Type B pancreatic cell (in vitro differentiated cells): ENCODE data around the gene IKZF3. TPM values are rescaled to one million over a fixed set of nuclear protein-coding genes. Genes with fewer than 3 reads are reported as not detected.

Experiments
- DNase-seq: peaks from one replicate; pipeline ENCODE4 v3.0.0; 2021; ENCODE audit warnings: mixed read lengths; ENCODE audit not compliant: unreplicated experiment; ENCODE audit errors: extremely low spot score
- H3K27ac Mint-ChIP-seq: 2 replicates; pipeline ENCODE4 v1.8.0; 2021; ENCODE audit warnings: mild to moderate bottlenecking, mixed read lengths
- H3K27me3 Mint-ChIP-seq: 2 replicates; pipeline ENCODE4 v1.8.0; 2021; ENCODE audit warnings: mixed read lengths
- H3K36me3 Mint-ChIP-seq: 2 replicates; pipeline ENCODE4 v1.8.0; 2021; ENCODE audit warnings: mixed read lengths
- H3K4me1 Mint-ChIP-seq: one replicate; pipeline ENCODE4 v1.8.0; 2021; ENCODE audit warnings: mixed read lengths; ENCODE audit not compliant: unreplicated experiment
- H3K4me3 Mint-ChIP-seq: 2 replicates; pipeline ENCODE4 v1.8.0; 2021; ENCODE audit warnings: mild to moderate bottlenecking, mixed read lengths
- H3K9me3 Mint-ChIP-seq: 2 replicates; pipeline ENCODE4 v1.8.0; 2021; ENCODE audit warnings: mixed read lengths
- total RNA-seq: library from RNA; stranded (reverse); gene quantifications from 2 replicates; pipeline ENCODE4 v1.2.1, GENCODE V29; 2021; ENCODE audit warnings: low replicate concordance
- TF ChIP-seq, protein P1 (sequence below): fragments of 200-600 bp; sonication (generic); conservative IDR thresholded peaks from 2 replicates; pipeline ENCODE4 v1.5.0; 2021; ENCODE audit warnings: antibody characterized with exemption, mild to moderate bottlenecking

The IKZF3 gene
- total RNA-seq, 1 donor from 2014 or later: 0.19 TPM

DNA sequence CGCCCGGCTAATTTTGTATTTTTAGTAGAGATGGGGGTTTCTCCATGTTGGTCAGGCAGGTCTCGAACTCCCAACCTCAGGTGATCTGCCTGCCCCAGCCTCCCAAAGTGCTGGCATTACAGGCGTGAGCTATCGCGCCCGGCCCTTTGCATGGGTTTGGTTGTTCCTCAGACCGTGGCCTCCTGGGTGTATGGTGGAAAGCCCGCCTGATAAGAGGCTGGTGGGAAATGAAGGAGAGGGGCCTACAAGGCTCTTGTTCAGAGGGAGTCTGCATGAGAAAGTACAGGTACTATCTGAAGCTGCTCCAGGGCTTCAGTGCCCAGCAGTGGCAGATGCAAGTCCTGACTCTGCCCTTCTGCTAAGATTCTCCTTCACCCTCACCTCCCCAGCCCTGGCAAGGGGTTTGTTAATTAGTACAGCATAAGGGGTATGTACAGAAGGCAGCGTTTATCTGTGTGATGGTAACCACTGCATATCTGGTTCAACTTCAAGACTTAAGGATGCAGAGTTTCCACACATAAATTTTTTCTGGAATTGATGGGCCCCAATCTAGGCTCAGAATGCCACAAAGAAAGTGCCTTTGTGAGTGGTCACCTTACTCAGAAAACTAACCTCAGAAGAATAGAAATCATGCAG is 102.1 kb downstream of the IKZF3 start:
- H3K27ac Mint-ChIP-seq: no peak overlapping the region
- DNase-seq: no peak
- H3K4me3 Mint-ChIP-seq: no peak overlapping the region
- no peaks in the 10 kb centered on the region for H3K4me1 Mint-ChIP-seq
- TF ChIP-seq, protein P1, sequence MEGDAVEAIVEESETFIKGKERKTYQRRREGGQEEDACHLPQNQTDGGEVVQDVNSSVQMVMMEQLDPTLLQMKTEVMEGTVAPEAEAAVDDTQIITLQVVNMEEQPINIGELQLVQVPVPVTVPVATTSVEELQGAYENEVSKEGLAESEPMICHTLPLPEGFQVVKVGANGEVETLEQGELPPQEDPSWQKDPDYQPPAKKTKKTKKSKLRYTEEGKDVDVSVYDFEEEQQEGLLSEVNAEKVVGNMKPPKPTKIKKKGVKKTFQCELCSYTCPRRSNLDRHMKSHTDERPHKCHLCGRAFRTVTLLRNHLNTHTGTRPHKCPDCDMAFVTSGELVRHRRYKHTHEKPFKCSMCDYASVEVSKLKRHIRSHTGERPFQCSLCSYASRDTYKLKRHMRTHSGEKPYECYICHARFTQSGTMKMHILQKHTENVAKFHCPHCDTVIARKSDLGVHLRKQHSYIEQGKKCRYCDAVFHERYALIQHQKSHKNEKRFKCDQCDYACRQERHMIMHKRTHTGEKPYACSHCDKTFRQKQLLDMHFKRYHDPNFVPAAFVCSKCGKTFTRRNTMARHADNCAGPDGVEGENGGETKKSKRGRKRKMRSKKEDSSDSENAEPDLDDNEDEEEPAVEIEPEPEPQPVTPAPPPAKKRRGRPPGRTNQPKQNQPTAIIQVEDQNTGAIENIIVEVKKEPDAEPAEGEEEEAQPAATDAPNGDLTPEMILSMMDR: no peak
- peaks cover 33% of the 10 kb centered on the region for H3K27me3 Mint-ChIP-seq
- H3K9me3 Mint-ChIP-seq: no peaks in the 10 kb centered on the region
- H3K36me3 Mint-ChIP-seq: no peaks in the 10 kb centered on the region

DNA sequence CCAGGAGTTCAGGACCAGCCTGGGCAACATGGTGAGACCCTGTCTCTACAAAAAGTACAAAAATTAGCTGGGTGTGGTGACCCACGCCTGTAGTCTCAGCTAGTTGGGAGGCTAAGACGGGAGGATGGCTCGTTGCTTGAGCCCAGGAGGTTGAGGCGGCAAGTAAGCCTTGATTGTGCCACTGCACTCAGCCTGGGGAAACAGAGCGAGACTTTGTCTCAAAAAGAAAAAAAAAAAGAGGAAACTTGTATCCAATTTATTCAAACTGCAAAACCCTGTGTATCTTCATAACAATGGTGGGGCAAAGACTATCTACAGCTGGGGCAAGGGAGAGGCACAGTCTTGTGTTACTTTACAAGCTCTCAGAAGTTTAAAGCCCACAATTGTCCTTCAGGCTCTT is 104.9 kb downstream of the IKZF3 start:
- Mint-ChIP-seq H3K27me3 (peaks cover 33% of the 10 kb centered on the region), H3K4me3 (no peak overlapping the region), H3K4me1 (peaks cover 11% of the 10 kb centered on the region), H3K36me3 (no peaks in the 10 kb centered on the region), H3K9me3 (no peaks in the 10 kb centered on the region), H3K27ac (no peak overlapping the region)
- TF ChIP-seq, protein P1: no peak
- DNase-seq: no peak

DNA sequence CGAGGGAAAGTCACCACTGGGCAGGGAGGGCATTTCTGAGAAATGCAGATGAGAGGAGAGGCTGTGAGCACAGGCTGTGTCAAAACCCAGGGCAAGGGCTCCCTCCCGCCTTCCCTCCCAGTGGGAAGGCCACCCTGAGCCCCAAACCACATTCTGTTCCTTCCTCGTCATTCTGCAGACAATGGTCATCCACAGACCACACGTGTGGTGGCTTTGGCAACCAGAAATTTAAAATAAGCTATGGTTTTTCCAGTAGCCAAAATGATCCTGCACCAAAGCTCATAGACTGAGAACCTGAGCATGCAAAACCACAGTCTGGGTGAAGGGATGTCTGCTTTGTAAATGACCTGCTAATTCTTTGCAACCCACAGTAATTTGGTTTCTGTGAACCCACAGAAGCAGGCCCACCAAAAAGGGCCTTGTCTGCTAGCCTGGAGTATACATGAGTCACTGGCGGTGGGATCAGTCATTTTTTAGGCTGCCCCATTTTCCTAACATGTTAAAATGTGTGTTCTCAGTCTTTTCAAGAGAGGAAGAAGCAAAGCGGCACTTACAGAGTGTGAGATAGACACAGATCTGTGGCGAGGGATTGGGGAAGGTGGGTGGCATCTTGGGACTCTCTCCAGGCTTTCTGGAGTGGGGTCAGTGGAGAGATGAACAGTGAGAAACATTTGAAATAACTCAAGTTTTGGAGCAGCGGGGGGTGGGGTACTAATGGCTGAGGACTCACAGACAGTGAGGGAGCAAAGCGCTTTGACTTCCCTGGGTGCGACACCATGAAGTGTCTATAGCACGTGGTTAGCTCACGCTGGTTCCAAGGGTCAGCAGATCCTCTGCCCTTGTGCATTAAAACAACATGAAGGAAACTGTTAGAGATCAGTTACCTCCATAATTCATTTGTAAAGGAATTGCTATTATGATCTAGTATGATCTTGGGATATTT is 105.9 kb downstream of the IKZF3 start:
- Mint-ChIP-seq H3K4me3 (no peak overlapping the region), H3K4me1 (peaks cover 11% of the 10 kb centered on the region), H3K27me3 (peaks cover 33% of the 10 kb centered on the region), H3K36me3 (no peaks in the 10 kb centered on the region), H3K9me3 (no peaks in the 10 kb centered on the region), H3K27ac (no peak overlapping the region)
- no peak for DNase-seq
- TF ChIP-seq, protein P1: no peak

DNA sequence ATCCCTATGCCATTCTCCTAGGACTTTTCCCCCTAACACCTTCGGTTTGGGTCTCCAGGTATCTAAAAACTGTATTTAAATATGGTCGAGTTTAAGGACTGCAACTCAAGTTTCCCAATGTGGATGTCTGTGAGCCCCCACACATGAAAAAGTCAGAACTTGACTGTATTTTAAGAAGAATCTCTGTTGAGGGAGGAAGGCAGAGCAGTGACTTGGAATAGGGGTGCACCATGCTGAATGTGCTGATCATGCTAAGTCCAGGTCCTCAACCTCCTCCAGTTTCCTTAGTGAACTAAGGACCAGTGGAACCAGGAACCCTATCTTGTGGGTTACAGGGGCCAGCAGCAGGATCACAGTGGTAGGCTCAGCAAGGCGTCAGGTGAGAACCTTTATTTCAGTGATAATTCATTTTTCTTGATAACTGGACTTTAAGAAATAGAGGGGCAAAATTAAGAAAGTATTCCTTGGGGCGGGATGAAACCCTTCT is 106.9 kb downstream of the IKZF3 start:
- TF ChIP-seq, protein P1: no peak
- Mint-ChIP-seq H3K9me3 (no peaks in the 10 kb centered on the region), H3K27ac (no peak overlapping the region), H3K4me3 (no peak overlapping the region), H3K4me1 (peaks cover 14% of the 10 kb centered on the region), H3K27me3 (peaks cover 29% of the 10 kb centered on the region), H3K36me3 (no peaks in the 10 kb centered on the region)
- DNase-seq: no peak

DNA sequence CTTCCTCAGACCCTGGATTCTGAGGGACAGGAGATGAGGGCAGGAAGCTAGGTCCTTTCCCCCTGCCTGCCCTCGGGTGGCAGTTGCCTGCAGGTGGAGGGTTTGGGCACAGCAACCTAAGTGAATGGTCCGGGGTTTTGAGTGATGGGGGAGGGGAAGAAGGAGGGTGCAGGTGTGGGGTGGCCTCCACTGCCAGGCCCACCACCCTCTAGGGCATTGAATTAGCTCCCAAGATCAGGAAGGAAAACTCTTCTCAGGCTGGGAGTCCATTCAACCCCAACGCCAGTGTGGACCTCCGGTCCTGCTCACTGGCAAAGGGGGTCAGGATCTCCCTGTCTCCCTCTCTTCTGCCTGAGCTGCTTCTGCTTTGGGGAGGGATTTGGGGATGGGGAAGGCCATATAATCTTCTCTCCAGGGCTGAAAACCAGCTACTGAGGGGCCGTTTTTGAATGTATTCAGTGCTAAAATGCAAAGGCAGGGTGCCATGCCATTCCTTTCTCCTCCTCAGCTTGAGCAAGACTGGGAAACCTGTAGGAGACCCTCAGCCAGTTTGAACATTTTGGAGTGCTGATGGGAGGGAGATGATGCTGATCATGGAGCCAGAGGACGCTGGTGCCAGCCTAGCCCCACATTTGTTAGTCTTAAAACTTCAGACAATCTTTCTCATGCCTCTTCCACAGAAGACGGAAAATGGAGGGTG is 107.6 kb downstream of the IKZF3 start:
- no peak overlapping the region for H3K27ac Mint-ChIP-seq
- peaks cover 20% of the 10 kb centered on the region for H3K4me1 Mint-ChIP-seq
- DNase-seq: no peak
- peaks cover 29% of the 10 kb centered on the region for H3K27me3 Mint-ChIP-seq
- no peaks in the 10 kb centered on the region for H3K9me3 Mint-ChIP-seq
- H3K4me3 Mint-ChIP-seq: peak overlapping the region; percentile 41
- H3K36me3 Mint-ChIP-seq: no peaks in the 10 kb centered on the region
- TF ChIP-seq, protein P1: no peak
